ENCODE data around the gene RUFY2.

RUFY2 gene

DNA sequence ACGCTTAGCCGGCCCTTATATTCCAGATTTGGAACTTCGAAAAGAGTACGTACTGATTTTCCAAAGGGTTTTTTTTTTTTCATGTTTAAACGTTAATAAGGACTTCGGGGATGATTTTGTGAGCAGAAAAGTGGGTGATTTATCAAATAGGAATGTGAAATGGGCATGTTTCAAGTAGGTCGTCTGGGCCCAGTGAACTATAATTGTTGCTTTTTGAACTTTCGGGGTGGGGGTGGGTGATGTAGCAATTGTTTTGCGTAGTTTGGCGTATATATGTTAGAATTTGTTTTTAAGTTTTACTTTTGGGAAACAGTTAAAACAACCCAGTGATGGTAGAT is 74.0 kb downstream of the RUFY2 start:
- Histone ChIP-seq H3K23ac (ENCODE audit: low read length) (no peak overlapping the region), H3K4me2 (ENCODE audit: low read length) (no peak overlapping the region), H3K79me2 (ENCODE audit: control insufficient read depth, insufficient read depth, low read length) (peaks cover 57% of the 10 kb centered on the region), H3K27ac (ENCODE audit: low read depth, low read length) (peak overlapping the region; percentile 85), H2AK5ac (ENCODE audit: low read length) (peak overlapping the region; percentile 72), H2BK5ac (ENCODE audit: low read length) (no peak overlapping the region), H3K79me1 (ENCODE audit: low read length) (peaks cover 2% of the 10 kb centered on the region), H3K4me3 (ENCODE audit: low read length) (peak overlapping the region; percentile 99), H2BK15ac (replicated peaks; ENCODE audit: low read depth) (no peak overlapping the region), H4K5ac (ENCODE audit: low read length) (no peak overlapping the region), H3K36me3 (ENCODE audit: control insufficient read depth, insufficient read depth, low read length) (no peaks in the 10 kb centered on the region), H3K9ac (ENCODE audit: low read length) (peak overlapping the region; percentile 100), H3K56ac (ENCODE audit: low read length) (peak overlapping the region; percentile 100), H4K8ac (ENCODE audit: low read depth, low read length) (no peak overlapping the region), H2BK120ac (ENCODE audit: low read depth, low read length) (no peak overlapping the region), H3K4ac (ENCODE audit: low read depth, low read length) (no peak overlapping the region), H3K18ac (ENCODE audit: low read length) (peak overlapping the region; percentile 97), H3K4me1 (ENCODE audit: control insufficient read depth, low read depth, low read length) (no peaks in the 10 kb centered on the region), H3K27me3 (ENCODE audit: insufficient read depth, low read length, poor library complexity) (no peaks in the 10 kb centered on the region)
- no peak for DNase-seq
- WGBS (ENCODE audit: extremely low coverage, insufficient coverage, low lambda C conversion rate), result no CpG with 5 or more reads among the region's 10 CpGs

DNA sequence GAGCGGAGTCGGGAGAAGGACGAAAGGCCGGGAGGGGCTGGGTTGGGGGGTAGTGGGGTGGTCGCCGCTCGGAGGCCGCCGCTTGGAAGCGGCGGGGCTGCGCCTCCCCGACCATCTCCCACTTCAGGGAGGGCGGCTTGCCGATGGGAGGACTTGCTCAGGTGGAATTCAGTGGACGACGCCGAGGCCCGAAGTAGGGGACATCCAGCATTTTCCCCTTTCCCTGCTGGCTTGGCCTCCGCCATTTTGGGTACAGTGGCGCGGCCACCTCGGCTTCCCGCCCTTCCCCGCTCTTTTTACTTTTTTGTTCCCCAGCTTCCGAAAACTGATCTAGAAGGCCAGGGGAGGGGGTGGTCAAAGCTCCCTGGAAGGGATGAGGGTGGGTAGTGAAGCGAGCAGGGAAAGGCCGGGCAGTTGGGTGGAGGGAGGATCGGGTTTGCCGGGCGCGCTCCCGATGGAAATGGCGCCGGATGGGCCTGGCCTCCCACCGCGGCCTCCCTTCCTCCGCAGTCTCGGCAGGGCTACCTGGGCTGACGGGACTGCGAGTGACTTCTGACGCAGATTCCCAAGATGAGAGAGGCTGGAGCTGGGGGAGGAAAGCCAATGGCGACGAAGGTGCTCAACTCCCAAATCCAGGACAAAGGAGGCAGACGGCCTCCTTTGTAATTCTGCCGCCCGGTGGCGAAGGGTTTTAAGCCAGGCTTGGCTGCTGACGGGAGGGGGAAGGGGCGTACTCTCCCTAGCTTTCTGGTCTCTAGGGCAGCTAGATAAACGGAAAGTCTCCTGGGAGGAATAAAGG is 74.6 kb downstream of the RUFY2 start, which contains the start of gene PBLD:
PBLD (minus strand) TSS at position 670 of the 799 bp plus-strand sequence. CDS start 26,084 bp downstream, outside the sequence.
- H3K23ac ChIP-seq (ENCODE audit: low read length), result peak within 1 kb of the TSS; percentile 97
- H3K4me2 ChIP-seq (ENCODE audit: low read length), result no peak within 1 kb of the TSS
- H3K56ac ChIP-seq (ENCODE audit: low read length), result peak within 1 kb of the TSS; percentile 100
- peak within 1 kb of the TSS; percentile 17 for H2BK120ac ChIP-seq (ENCODE audit: low read depth, low read length)
- H2BK5ac ChIP-seq (ENCODE audit: low read length), result peak within 1 kb of the TSS; percentile 96
- no peaks in the 10 kb centered on the region for H3K36me3 ChIP-seq (ENCODE audit: control insufficient read depth, insufficient read depth, low read length)
- H4K8ac ChIP-seq (ENCODE audit: low read depth, low read length), result no peak within 1 kb of the TSS
- H3K79me2 ChIP-seq (ENCODE audit: control insufficient read depth, insufficient read depth, low read length), result peaks cover 53% of the 10 kb centered on the region
- peak within 1 kb of the TSS; percentile 97 for H3K4ac ChIP-seq (ENCODE audit: low read depth, low read length)
- peak; percentile 94 for DNase-seq
- H3K79me1 ChIP-seq (ENCODE audit: low read length), result peaks cover 2% of the 10 kb centered on the region
- peak within 1 kb of the TSS; percentile 72 for H2AK5ac ChIP-seq (ENCODE audit: low read length)
- H2BK15ac ChIP-seq (replicated peaks; ENCODE audit: low read depth), result no peak within 1 kb of the TSS
- peak within 1 kb of the TSS; percentile 97 for H3K18ac ChIP-seq (ENCODE audit: low read length)
- peak within 1 kb of the TSS; percentile 73 for H4K5ac ChIP-seq (ENCODE audit: low read length)
- no CpG with 5 or more reads among the region's 51 CpGs for WGBS (ENCODE audit: extremely low coverage, insufficient coverage, low lambda C conversion rate)
- peak within 1 kb of the TSS; percentile 99 for H3K4me3 ChIP-seq (ENCODE audit: low read length)
- no peaks in the 10 kb centered on the region for H3K27me3 ChIP-seq (ENCODE audit: insufficient read depth, low read length, poor library complexity)
- H3K27ac ChIP-seq (ENCODE audit: low read depth, low read length), result peak within 1 kb of the TSS; percentile 92
- peak within 1 kb of the TSS; percentile 100 for H3K9ac ChIP-seq (ENCODE audit: low read length)
- H3K4me1 ChIP-seq (ENCODE audit: control insufficient read depth, low read depth, low read length), result no peaks in the 10 kb centered on the region

DNA sequence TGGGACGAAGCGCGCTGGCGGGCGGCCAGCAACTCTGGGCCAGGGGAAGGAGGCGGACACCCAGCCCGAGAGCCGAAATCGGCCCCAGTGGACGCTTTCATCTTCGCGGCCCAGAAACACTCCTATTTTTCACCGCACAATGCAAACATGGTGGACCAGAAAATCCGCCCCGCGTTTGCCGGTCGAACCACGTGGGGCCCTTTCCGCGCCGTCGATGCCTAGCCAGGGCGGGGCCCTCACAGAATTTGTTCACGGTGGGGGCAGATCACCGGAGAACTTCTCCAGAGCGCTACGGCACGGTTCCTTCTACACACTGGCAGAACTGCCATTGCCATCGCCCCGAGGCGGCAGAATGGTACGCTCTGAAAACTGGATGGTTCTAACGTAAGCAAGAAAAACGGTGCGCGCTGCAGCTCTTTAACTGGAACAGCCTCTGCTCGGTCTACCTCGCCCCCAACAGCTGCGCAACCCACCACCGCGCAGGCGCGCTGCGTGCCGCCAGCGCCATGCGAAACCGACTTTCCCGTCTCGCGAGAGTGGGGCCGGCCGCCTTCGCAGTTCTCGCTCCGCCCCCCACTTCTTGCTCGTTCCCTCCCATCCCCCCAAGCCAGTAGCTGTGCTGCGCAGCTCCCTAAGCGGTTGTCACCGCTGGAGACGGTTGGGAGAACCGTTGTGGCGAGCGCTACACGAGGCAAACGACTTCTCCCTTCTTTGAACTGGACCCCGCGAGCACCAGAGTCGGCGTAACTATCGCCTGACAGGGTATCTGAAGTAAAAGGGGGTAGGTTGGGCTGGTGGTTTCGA is 75.4 kb downstream of the RUFY2 start, which contains the start of gene HNRNPH3:
HNRNPH3 (plus strand) TSS at position 610 of the 804 bp plus-strand sequence. CDS start 5,158 bp downstream, outside the sequence.
- H3K9ac ChIP-seq (ENCODE audit: low read length), result peak within 1 kb of the TSS; percentile 100
- WGBS (ENCODE audit: extremely low coverage, insufficient coverage, low lambda C conversion rate), result no CpG with 5 or more reads among the region's 73 CpGs
- H4K5ac ChIP-seq (ENCODE audit: low read length), result peak within 1 kb of the TSS; percentile 78
- peak within 1 kb of the TSS; percentile 97 for H3K23ac ChIP-seq (ENCODE audit: low read length)
- H4K8ac ChIP-seq (ENCODE audit: low read depth, low read length), result peak within 1 kb of the TSS; percentile 81
- H3K56ac ChIP-seq (ENCODE audit: low read length), result peak within 1 kb of the TSS; percentile 100
- peak within 1 kb of the TSS; percentile 93 for H2AK5ac ChIP-seq (ENCODE audit: low read length)
- H3K79me1 ChIP-seq (ENCODE audit: low read length), result peaks cover 2% of the 10 kb centered on the region
- H2BK120ac ChIP-seq (ENCODE audit: low read depth, low read length), result peak within 1 kb of the TSS; percentile 17
- peak within 1 kb of the TSS; percentile 99 for H3K4ac ChIP-seq (ENCODE audit: low read depth, low read length)
- peaks cover 48% of the 10 kb centered on the region for H3K79me2 ChIP-seq (ENCODE audit: control insufficient read depth, insufficient read depth, low read length)
- H3K4me2 ChIP-seq (ENCODE audit: low read length), result peak within 1 kb of the TSS; percentile 78
- no peaks in the 10 kb centered on the region for H3K36me3 ChIP-seq (ENCODE audit: control insufficient read depth, insufficient read depth, low read length)
- peak within 1 kb of the TSS; percentile 96 for H2BK5ac ChIP-seq (ENCODE audit: low read length)
- DNase-seq, result peak; percentile 98
- H2BK15ac ChIP-seq (replicated peaks; ENCODE audit: low read depth), result no peak within 1 kb of the TSS
- no peaks in the 10 kb centered on the region for H3K4me1 ChIP-seq (ENCODE audit: control insufficient read depth, low read depth, low read length)
- no peaks in the 10 kb centered on the region for H3K27me3 ChIP-seq (ENCODE audit: insufficient read depth, low read length, poor library complexity)
- peak within 1 kb of the TSS; percentile 92 for H3K27ac ChIP-seq (ENCODE audit: low read depth, low read length)
- peak within 1 kb of the TSS; percentile 97 for H3K18ac ChIP-seq (ENCODE audit: low read length)
- peak within 1 kb of the TSS; percentile 99 for H3K4me3 ChIP-seq (ENCODE audit: low read length)

DNA sequence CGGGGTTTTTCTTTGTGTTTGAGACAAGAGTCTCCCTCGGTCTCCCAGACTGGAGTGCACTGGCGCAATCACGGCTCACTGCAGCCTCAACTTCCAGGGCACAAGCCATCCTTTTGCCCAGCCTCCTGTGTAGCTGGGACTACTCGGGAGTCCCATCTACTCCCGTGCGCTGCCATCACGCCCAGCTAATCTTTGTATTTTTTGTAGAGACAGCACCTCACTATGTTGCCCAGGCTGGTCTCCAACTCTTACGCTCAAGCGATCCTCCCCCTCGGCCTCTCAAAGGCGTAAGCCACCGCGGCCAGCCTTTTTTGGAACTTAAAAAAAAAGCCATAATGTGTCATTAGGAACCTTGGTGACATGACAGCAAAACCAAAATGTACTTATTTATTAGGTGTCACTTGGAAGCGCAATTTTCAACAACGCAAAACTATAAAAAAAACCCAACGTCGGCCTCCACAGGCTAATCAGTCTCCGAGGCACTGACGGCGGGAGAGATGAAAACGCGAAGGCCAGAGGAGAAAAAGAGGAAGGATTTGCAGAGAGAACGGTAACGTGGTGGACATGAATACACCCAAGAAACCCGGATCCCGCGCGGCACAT is 76.1 kb downstream of the RUFY2 start:
- Histone ChIP-seq H2BK5ac (ENCODE audit: low read length) (peak overlapping the region; percentile 51), H4K5ac (ENCODE audit: low read length) (peak overlapping the region; percentile 78), H3K4me3 (ENCODE audit: low read length) (peak overlapping the region; percentile 85), H3K27ac (ENCODE audit: low read depth, low read length) (peak overlapping the region; percentile 92), H3K4me2 (ENCODE audit: low read length) (peak overlapping the region; percentile 78), H3K56ac (ENCODE audit: low read length) (peak overlapping the region; percentile 99), H2AK5ac (ENCODE audit: low read length) (peak overlapping the region; percentile 93), H3K4ac (ENCODE audit: low read depth, low read length) (peak overlapping the region; percentile 99), H3K23ac (ENCODE audit: low read length) (peak overlapping the region; percentile 96), H3K9ac (ENCODE audit: low read length) (peak overlapping the region; percentile 96), H3K79me2 (ENCODE audit: control insufficient read depth, insufficient read depth, low read length) (peaks cover 41% of the 10 kb centered on the region), H2BK120ac (ENCODE audit: low read depth, low read length) (peak overlapping the region; percentile 5), H3K4me1 (ENCODE audit: control insufficient read depth, low read depth, low read length) (no peaks in the 10 kb centered on the region), H3K79me1 (ENCODE audit: low read length) (peaks cover 2% of the 10 kb centered on the region), H2BK15ac (replicated peaks; ENCODE audit: low read depth) (no peak overlapping the region), H3K18ac (ENCODE audit: low read length) (peak overlapping the region; percentile 91), H3K27me3 (ENCODE audit: insufficient read depth, low read length, poor library complexity) (no peaks in the 10 kb centered on the region), H4K8ac (ENCODE audit: low read depth, low read length) (peak overlapping the region; percentile 81), H3K36me3 (ENCODE audit: control insufficient read depth, insufficient read depth, low read length) (no peaks in the 10 kb centered on the region)
- DNase-seq, result peak; percentile 38
- no CpG with 5 or more reads among the region's 29 CpGs for WGBS (ENCODE audit: extremely low coverage, insufficient coverage, low lambda C conversion rate)

DNA sequence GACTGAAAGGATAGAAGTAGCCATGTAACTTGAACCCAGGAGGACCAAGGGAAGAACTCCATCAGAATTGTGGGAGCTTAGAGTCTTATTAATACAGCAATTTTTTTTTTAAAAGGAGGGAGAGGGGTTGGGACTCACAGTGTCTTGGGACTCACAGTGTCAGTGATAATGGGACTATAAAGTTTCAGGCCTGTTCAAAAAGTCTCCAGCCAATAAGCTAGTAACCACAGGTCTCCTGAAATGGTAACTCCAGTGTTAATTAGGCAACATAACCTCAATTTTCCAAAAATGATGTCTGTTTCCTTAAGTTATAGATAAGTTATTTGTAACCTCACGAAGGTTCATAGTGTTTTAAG is 77.6 kb downstream of the RUFY2 start:
- Histone ChIP-seq H3K36me3 (ENCODE audit: control insufficient read depth, insufficient read depth, low read length) (no peaks in the 10 kb centered on the region), H3K79me2 (ENCODE audit: control insufficient read depth, insufficient read depth, low read length) (peaks cover 26% of the 10 kb centered on the region), H3K23ac (ENCODE audit: low read length) (no peak overlapping the region), H2BK120ac (ENCODE audit: low read depth, low read length) (no peak overlapping the region), H3K9ac (ENCODE audit: low read length) (no peak overlapping the region), H3K56ac (ENCODE audit: low read length) (no peak overlapping the region), H2BK15ac (replicated peaks; ENCODE audit: low read depth) (no peak overlapping the region), H3K18ac (ENCODE audit: low read length) (no peak overlapping the region), H3K27me3 (ENCODE audit: insufficient read depth, low read length, poor library complexity) (no peaks in the 10 kb centered on the region), H3K4me3 (ENCODE audit: low read length) (no peak overlapping the region), H3K4me2 (ENCODE audit: low read length) (no peak overlapping the region), H3K4me1 (ENCODE audit: control insufficient read depth, low read depth, low read length) (no peaks in the 10 kb centered on the region), H3K79me1 (ENCODE audit: low read length) (peaks cover 2% of the 10 kb centered on the region), H3K4ac (ENCODE audit: low read depth, low read length) (no peak overlapping the region), H3K27ac (ENCODE audit: low read depth, low read length) (no peak overlapping the region), H4K8ac (ENCODE audit: low read depth, low read length) (no peak overlapping the region), H2AK5ac (ENCODE audit: low read length) (no peak overlapping the region), H4K5ac (ENCODE audit: low read length) (no peak overlapping the region), H2BK5ac (ENCODE audit: low read length) (no peak overlapping the region)
- WGBS (ENCODE audit: extremely low coverage, insufficient coverage, low lambda C conversion rate), result no CpG with 5 or more reads among the region's 1 CpG
- DNase-seq, result no peak
